CD4-positive, alpha-beta T cell treated with Interferon gamma for 1 hour (primary cell): ENCODE data around the gene SNAI3.

Source experiments
- DNase-seq: peaks from one replicate; pipeline ENCODE4 v3.0.0-alpha.2; 2020

SNAI3 gene

GRCh38 chr16:88631920-88632586 is 54.3 kb downstream of the SNAI3 start:
- no peak for DNase-seq

- DNase-seq: no peak
These were observed 54.9 kb downstream of the SNAI3 start for GRCh38 chr16:88631384-88631783.

GRCh38 chr16:88630941-88631340 is 55.4 kb downstream of the SNAI3 start:
- DNase-seq: no peak

DNA sequence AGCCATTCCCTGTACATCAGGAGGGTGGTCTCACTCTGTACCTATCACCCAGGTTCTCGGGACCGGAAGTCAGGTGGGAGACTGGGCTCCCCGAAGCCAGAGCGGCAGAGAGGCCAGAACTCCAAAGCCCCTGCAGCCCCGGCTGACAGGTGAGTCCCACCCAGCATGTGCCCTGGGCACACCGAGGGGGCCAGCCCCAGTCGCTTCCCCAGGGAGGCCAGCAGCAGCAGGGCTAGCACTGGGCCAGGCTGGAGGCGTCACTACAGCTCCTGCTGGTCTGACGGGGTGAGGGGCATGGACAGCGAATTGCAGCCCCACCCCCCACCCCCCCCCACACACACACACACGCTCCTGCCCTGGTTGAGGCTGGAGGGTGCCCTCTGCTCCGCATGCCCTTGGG is 55.9 kb downstream of the SNAI3 start:
- DNase-seq: no peak

DNA sequence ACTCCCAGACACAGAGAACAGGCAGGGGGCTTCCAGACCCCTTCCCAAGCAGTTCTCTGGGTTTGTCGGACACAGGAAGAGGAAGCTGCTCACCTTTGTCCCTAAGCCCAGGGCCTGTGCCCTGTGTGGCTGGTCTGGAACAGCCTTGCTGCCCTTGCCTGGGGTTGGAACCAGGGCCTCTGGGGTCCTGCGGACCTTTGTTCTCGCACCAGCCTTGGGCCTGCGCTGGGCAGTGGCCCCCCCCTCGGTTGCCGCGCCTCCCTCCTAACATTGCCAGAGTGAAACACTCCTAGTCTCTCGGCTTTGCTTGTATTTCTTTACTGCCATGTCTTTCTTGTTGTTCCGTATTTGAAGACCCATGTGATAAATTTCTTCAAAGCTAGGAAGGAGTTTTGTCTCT is 56.5 kb downstream of the SNAI3 start:
- no peak for DNase-seq

- DNase-seq: no peak
These were observed 57.8 kb downstream of the SNAI3 start for GRCh38 chr16:88628512-88628974.
